Measurements from ENCODE around the gene AGO1.
"Not testable (repeated sequence)": the region's sequence is repeated elsewhere in the genome, so short reads cannot be mapped to it uniquely, and the experiment has no call there.

AGO1 gene

GRCh38 chr1:35883635-35884101 lies 659 bp downstream of the AGO1 start:
- peaks cover 44% of the 10 kb centered on the region for H3K4me1 Mint-ChIP-seq
- DNase-seq (ENCODE audit: low spot score in 2 of 2) (peak; percentile 18 to 41), ATAC-seq (ENCODE audit: low read depth) (no peak)
- peaks cover 1% of the 10 kb centered on the region for H3K27me3 Mint-ChIP-seq
- H3K4me3 Mint-ChIP-seq: peak overlapping the region; percentile 98
- H3K36me3 Mint-ChIP-seq: peaks cover 3% of the 10 kb centered on the region
- peak overlapping the region; percentile 93 for H3K27ac Mint-ChIP-seq
- H3K9me3 Mint-ChIP-seq: no peaks in the 10 kb centered on the region

GRCh38 chr1:35884934-35885333 lies 1.9 kb downstream of the AGO1 start:
- H3K36me3 Mint-ChIP-seq: peaks cover 5% of the 10 kb centered on the region
- H3K4me1 Mint-ChIP-seq: peaks cover 46% of the 10 kb centered on the region
- H3K27ac Mint-ChIP-seq: peak overlapping the region; percentile 62
- H3K27me3 Mint-ChIP-seq: peaks cover 1% of the 10 kb centered on the region
- ATAC-seq (ENCODE audit: low read depth) (no peak), DNase-seq (ENCODE audit: low spot score in 2 of 2) (no peak)
- H3K9me3 Mint-ChIP-seq: no peaks in the 10 kb centered on the region
- peak overlapping the region; percentile 22 for H3K4me3 Mint-ChIP-seq

DNA sequence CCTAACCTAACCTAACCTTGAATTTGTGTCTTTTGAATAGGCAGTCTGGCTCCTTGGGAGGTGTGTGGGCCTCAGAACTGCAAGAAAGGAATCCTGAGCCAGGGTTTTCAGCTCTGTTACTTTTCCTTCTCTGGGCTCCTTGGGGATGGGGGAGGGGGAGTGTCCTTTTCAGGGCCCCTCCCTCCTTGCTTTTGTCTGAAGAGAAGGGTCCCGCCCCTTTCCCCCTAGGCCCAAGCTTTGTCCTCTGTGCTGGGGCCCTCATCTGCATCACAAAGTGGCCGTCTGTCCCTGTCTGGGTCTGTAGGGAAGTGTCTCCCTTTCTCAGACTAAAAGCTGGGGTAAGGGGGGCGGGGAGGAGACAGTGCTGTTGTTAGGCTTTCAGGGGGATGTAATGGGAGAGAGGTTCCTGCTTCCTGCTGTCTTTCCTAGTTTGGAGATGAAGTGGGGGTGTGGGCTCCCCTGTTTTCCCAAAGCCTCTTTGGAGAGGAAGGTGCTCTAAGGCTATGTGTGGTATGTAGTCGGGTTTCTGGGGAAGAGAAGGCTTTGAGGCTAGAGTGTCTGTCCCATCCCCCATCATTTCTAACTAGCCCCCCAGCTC lies 3.1 kb downstream of the AGO1 start:
- no peak for ATAC-seq (ENCODE audit: low read depth)
- peak overlapping the region; percentile 76 for H3K27ac Mint-ChIP-seq
- no peak for DNase-seq (ENCODE audit: low spot score in 2 of 2)
- H3K9me3 Mint-ChIP-seq: no peaks in the 10 kb centered on the region
- peaks cover 8% of the 10 kb centered on the region for H3K36me3 Mint-ChIP-seq
- H3K4me3 Mint-ChIP-seq: no peak overlapping the region
- peaks cover 1% of the 10 kb centered on the region for H3K27me3 Mint-ChIP-seq
- H3K4me1 Mint-ChIP-seq: peaks cover 46% of the 10 kb centered on the region

DNA sequence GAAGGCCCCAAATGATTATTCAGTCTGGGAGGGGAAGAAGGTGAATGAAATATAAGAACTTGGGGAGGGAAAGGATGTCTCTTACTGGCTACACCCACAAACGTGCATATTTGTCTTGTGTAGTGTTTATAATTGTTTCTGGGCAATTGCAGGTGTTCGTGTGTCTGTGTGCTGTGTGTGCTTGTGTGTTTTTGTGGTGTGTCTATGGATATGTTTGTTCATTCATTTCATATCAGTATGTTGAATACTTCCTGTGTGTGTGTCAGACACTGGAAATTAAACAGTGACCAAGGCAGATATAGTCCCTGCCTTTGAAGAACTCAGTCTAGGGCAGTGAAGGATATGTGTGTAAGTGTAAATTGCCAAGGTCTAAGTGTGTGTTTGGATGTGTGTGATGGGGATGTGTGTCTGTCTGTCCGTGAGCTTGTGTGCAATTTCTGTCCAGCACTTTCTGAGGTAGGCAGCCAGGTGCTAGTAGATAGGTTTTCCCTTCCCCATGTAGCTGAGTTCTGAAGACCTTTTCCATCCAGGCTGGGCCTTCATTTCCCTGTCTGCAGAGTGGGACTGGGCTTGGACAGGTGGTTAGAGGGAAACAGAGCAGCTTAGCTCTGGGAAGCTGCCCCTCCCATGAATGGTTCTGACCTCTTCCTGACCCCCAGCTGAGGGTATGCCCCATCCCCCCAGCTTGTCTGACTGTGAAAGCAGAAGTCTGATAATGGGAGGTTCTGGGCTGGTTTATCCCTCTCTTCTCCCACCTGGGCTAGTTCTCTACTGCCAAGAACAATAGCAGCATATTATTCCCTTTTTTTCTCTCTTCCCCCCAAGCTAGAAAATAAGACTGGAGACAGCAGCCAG lies 3.8 kb downstream of the AGO1 start:
- ATAC-seq (ENCODE audit: low read depth) (peak; percentile 42), DNase-seq (ENCODE audit: low spot score in 2 of 2) (peak; percentile 24 to 39)
- Mint-ChIP-seq H3K4me3 (peak overlapping the region; percentile 4), H3K4me1 (peaks cover 46% of the 10 kb centered on the region), H3K36me3 (peaks cover 10% of the 10 kb centered on the region), H3K27ac (peak overlapping the region; percentile 76), H3K9me3 (no peaks in the 10 kb centered on the region), H3K27me3 (peaks cover under 1% of the 10 kb centered on the region)

- H3K9me3 Mint-ChIP-seq: no peaks in the 10 kb centered on the region
- no peak for ATAC-seq (ENCODE audit: low read depth)
- peaks cover 38% of the 10 kb centered on the region for H3K4me1 Mint-ChIP-seq
Measured at GRCh38 chr1:35887508-35887907, 4.5 kb downstream of the AGO1 start.

DNA sequence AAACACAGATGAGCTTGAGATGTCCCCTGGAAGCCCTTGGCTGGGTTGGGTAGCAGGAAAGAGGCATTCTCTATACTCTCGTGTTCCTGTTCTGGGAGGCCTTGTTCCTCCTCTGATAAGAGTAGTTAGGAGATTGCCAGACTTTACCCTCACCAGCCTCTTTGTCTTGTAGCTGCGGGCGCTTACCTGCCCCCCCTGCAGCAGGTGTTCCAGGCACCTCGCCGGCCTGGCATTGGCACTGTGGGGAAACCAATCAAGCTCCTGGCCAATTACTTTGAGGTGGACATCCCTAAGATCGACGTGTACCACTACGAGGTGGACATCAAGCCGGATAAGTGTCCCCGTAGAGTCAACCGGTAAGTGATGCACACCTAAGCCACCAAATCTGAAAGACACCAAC lies 5.2 kb downstream of the AGO1 start:
- H3K4me1 Mint-ChIP-seq: peaks cover 36% of the 10 kb centered on the region
- no peak for ATAC-seq (ENCODE audit: low read depth)
- H3K36me3 Mint-ChIP-seq: peaks cover 13% of the 10 kb centered on the region
- no peak overlapping the region for H3K4me3 Mint-ChIP-seq
- H3K27me3 Mint-ChIP-seq: no peaks in the 10 kb centered on the region
- no peaks in the 10 kb centered on the region for H3K9me3 Mint-ChIP-seq
- no peak for DNase-seq (ENCODE audit: low spot score in 2 of 2)
- H3K27ac Mint-ChIP-seq: no peak overlapping the region

More at GRCh38 chr1:35887508-35887907, 4.5 kb downstream of the AGO1 start:
- H3K4me3 Mint-ChIP-seq: peak overlapping the region; percentile 39
- DNase-seq (ENCODE audit: low spot score in 2 of 2): no peak
- H3K27ac Mint-ChIP-seq: peak overlapping the region; percentile 76
- H3K36me3 Mint-ChIP-seq: peaks cover 13% of the 10 kb centered on the region
- H3K27me3 Mint-ChIP-seq: no peaks in the 10 kb centered on the region

DNA sequence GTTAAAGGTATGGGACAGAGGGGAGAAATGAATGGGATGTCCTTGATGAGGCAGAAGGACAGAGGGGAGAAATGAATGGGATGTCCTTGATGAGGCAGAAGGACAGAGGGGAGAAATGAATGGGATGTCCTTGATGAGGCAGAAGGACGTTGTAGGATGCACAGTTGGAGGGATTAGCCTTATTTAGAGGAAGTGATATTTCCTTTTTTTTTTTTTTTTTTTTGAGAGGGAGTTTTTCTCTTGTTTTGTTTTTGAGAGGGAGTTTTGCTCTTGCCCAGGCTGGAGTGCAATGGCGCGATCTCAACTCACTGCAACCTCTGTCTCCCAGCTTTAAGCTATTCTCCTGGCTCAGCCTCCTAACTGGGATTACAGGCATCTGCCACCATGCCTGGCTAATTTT lies 6.0 kb downstream of the AGO1 start:
- ATAC-seq (ENCODE audit: low read depth); H3K4me3 Mint-ChIP-seq; H3K9me3 Mint-ChIP-seq; H3K27me3 Mint-ChIP-seq; DNase-seq (ENCODE audit: low spot score in 2 of 2): not testable (repeated sequence)
- Mint-ChIP-seq H3K4me1 (peaks cover 37% of the 10 kb centered on the region), H3K27ac (peak overlapping the region; percentile 72), H3K36me3 (peaks cover 13% of the 10 kb centered on the region)

DNA sequence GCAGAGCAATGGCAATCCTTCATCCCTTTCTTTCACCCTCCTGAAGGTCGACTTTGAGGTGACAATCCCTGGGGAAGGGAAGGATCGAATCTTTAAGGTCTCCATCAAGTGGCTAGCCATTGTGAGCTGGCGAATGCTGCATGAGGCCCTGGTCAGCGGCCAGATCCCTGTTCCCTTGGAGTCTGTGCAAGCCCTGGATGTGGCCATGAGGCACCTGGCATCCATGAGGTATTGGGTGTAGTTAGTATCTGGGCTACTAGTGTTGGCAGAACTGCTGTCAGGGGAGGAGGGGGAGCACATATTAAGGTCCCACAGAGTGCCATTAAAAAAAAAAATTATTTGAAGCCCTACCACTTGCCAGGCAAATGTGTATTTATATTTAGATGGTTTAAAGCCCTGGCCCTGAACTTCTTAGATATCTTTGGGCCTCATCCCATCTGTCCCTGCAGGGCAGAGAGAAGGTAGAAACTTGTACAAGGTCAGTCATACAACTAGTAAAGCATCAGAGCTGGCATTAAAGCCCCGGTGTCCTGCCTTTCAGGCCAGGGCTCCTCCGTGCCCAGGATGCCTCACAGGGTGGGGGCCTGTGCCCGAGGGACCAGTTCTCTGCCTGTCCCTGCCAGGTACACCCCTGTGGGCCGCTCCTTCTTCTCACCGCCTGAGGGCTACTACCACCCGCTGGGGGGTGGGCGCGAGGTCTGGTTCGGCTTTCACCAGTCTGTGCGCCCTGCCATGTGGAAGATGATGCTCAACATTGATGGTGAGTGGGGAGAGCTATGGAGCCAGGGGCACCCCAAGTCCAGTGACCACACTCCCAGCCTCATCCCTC lies 10.3 kb downstream of the AGO1 start:
- Mint-ChIP-seq H3K27ac (peak overlapping the region; percentile 97), H3K9me3 (no peaks in the 10 kb centered on the region), H3K36me3 (peaks cover 17% of the 10 kb centered on the region), H3K4me1 (peaks cover 19% of the 10 kb centered on the region), H3K4me3 (no peak overlapping the region), H3K27me3 (no peaks in the 10 kb centered on the region)
- no peak for ATAC-seq (ENCODE audit: low read depth)
- no peak for DNase-seq (ENCODE audit: low spot score in 2 of 2)

GRCh38 chr1:35894183-35894582 lies 11.2 kb downstream of the AGO1 start:
- Mint-ChIP-seq H3K9me3 (no peaks in the 10 kb centered on the region), H3K4me1 (peaks cover 14% of the 10 kb centered on the region), H3K36me3 (peaks cover 16% of the 10 kb centered on the region), H3K27ac (peak overlapping the region; percentile 97), H3K27me3 (no peaks in the 10 kb centered on the region), H3K4me3 (no peak overlapping the region)
- DNase-seq (ENCODE audit: low spot score in 2 of 2) (peak; percentile 49 to 61), ATAC-seq (ENCODE audit: low read depth) (peak; percentile 100)

DNA sequence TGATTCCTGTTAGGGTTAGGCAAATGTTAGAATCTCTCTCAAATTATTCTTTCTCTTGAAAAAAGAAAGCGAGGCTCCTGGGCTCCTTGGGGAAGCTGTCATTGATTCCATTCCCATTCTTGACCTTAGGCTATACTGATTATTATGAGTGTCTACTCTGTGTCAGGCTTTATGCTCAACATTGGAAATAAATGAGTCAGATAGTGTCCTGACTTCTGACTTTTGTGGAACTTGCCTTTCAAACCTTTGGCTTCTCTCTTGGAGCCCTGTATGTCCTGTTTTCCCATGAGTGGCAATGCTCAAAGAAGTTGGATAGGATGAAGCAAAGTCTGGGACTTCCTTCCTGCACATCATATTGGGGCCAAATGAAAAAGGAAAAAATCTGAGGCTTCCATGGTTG lies 11.6 kb downstream of the AGO1 start:
- Mint-ChIP-seq H3K36me3 (peaks cover 16% of the 10 kb centered on the region), H3K9me3 (no peaks in the 10 kb centered on the region), H3K4me1 (peaks cover 14% of the 10 kb centered on the region), H3K27ac (peak overlapping the region; percentile 97), H3K27me3 (no peaks in the 10 kb centered on the region), H3K4me3 (no peak overlapping the region)
- no peak for ATAC-seq (ENCODE audit: low read depth)
- DNase-seq (ENCODE audit: low spot score in 2 of 2): no peak

DNA sequence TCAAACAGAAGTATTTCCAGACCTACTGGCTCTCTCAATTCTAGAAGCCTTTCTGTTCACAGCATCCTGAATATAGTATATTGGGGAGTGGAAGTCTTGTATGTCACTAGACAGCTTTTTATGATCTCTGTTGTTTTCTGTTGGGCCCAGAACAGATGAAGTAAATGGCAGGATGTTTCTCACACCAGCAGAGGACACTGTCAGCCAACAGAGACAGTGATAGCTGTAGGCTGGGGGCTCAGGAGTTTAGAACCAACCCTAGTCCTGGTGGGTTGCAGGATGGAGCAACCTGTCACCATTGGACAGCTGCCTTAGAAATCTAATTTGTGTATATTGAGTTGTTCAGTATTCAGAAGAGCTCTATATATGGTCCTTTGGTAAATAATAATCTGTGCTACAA lies 16.9 kb downstream of the AGO1 start:
- Mint-ChIP-seq H3K4me3 (no peak overlapping the region), H3K4me1 (peaks cover 1% of the 10 kb centered on the region), H3K27ac (no peak overlapping the region), H3K27me3 (no peaks in the 10 kb centered on the region), H3K9me3 (no peaks in the 10 kb centered on the region), H3K36me3 (peaks cover 24% of the 10 kb centered on the region)
- no peak for ATAC-seq (ENCODE audit: low read depth)
- DNase-seq (ENCODE audit: low spot score in 2 of 2): no peak

- H3K27me3 Mint-ChIP-seq: no peaks in the 10 kb centered on the region
- H3K36me3 Mint-ChIP-seq: peaks cover 24% of the 10 kb centered on the region
- no peak for DNase-seq (ENCODE audit: low spot score in 2 of 2)
- ATAC-seq (ENCODE audit: low read depth): no peak
- H3K4me1 Mint-ChIP-seq: no peaks in the 10 kb centered on the region
- H3K27ac Mint-ChIP-seq: no peak overlapping the region
- H3K4me3 Mint-ChIP-seq: no peak overlapping the region
- no peaks in the 10 kb centered on the region for H3K9me3 Mint-ChIP-seq
Measured at GRCh38 chr1:35901235-35901634, 18.2 kb downstream of the AGO1 start.

DNA sequence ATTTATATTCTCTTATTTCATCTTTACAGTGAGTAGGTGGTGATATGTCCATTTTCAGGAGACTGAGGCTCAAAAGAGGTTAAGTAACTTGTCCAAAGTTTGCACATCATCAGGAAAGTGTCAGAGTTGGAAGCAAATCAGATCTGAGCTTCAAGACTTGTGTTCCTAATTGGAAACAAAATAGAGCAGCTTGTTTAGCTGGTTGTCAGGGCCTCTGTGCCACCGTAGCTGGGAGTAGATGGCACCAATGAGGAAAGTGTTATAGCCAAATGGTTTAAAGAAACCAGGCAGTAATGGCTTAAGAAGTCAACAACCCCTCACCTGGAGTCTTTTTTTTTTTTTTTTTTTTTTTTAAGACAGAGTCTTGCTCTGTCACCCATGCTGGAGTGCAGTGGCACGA lies 19.7 kb downstream of the AGO1 start:
- DNase-seq (ENCODE audit: low spot score in 2 of 2) (no peak), ATAC-seq (ENCODE audit: low read depth) (no peak)
- Mint-ChIP-seq H3K4me3 (no peak overlapping the region), H3K9me3 (no peaks in the 10 kb centered on the region), H3K27ac (no peak overlapping the region), H3K4me1 (no peaks in the 10 kb centered on the region), H3K27me3 (no peaks in the 10 kb centered on the region), H3K36me3 (peaks cover 22% of the 10 kb centered on the region)

GRCh38 chr1:35914717-35915116 lies 31.7 kb downstream of the AGO1 start:
- Mint-ChIP-seq H3K36me3 (peaks cover 51% of the 10 kb centered on the region), H3K4me3 (no peak overlapping the region), H3K4me1 (no peaks in the 10 kb centered on the region), H3K9me3 (no peaks in the 10 kb centered on the region), H3K27me3 (no peaks in the 10 kb centered on the region), H3K27ac (no peak overlapping the region)
- ATAC-seq (ENCODE audit: low read depth): no peak
- no peak for DNase-seq (ENCODE audit: low spot score in 2 of 2)
